ENCODE results near the gene CDHR1. TPM values are rescaled to one million over a fixed set of nuclear protein-coding genes. Genes with fewer than 3 reads are reported as not detected.

The CDHR1 gene
- polyA plus RNA-seq, 1 experiment: not detected

GRCh38 chr10:84181631-84182030, 12.7 kb upstream of the CDHR1 start:
- CTCF ChIA-PET: no interaction called here
- Histone ChIP-seq H3K4me3 (ENCODE audit: low read depth, low read length) (no peak overlapping the region), H3K36me3 (ENCODE audit: control insufficient read depth, insufficient read depth, low read length) (no peaks in the 10 kb centered on the region), H3K27me3 (ENCODE audit: control insufficient read depth, insufficient read depth, low read length) (no peaks in the 10 kb centered on the region)
- DNase-seq (ENCODE audit: low read depth): no peak
- TF ChIP-seq CTCF (IDR thresholded peaks at IDR 0.05; ENCODE audit: insufficient read depth, low read depth, low read length): no peak
- POLR2A ChIA-PET: no interaction called here

GRCh38 chr10:84184517-84184916, 9.8 kb upstream of the CDHR1 start:
- TF ChIP-seq CTCF (IDR thresholded peaks at IDR 0.05; ENCODE audit: insufficient read depth, low read depth, low read length): no peak
- H3K27me3 ChIP-seq (ENCODE audit: control insufficient read depth, insufficient read depth, low read length): no peaks in the 10 kb centered on the region
- no peaks in the 10 kb centered on the region for H3K36me3 ChIP-seq (ENCODE audit: control insufficient read depth, insufficient read depth, low read length)
- DNase-seq (ENCODE audit: low read depth): no peak
- H3K4me3 ChIP-seq (ENCODE audit: low read depth, low read length): no peak overlapping the region
- CTCF ChIA-PET: no interaction called here
- POLR2A ChIA-PET: no interaction called here

- CTCF ChIA-PET: no interaction called here
- no peaks in the 10 kb centered on the region for H3K36me3 ChIP-seq (ENCODE audit: control insufficient read depth, insufficient read depth, low read length)
- no peak overlapping the region for H3K4me3 ChIP-seq (ENCODE audit: low read depth, low read length)
- no peak for DNase-seq (ENCODE audit: low read depth)
- POLR2A ChIA-PET: no interaction called here
- TF ChIP-seq CTCF (IDR thresholded peaks at IDR 0.05; ENCODE audit: insufficient read depth, low read depth, low read length): no peak
- no peaks in the 10 kb centered on the region for H3K27me3 ChIP-seq (ENCODE audit: control insufficient read depth, insufficient read depth, low read length)
These were observed 8.7 kb upstream of the CDHR1 start for GRCh38 chr10:84185526-84186175.

- Histone ChIP-seq H3K27me3 (ENCODE audit: control insufficient read depth, insufficient read depth, low read length) (peaks cover 4% of the 10 kb centered on the region), H3K36me3 (ENCODE audit: control insufficient read depth, insufficient read depth, low read length) (no peaks in the 10 kb centered on the region), H3K4me3 (ENCODE audit: low read depth, low read length) (no peak overlapping the region)
- ChIA-PET POLR2A (no interaction called here), CTCF (no interaction called here)
- TF ChIP-seq CTCF (IDR thresholded peaks at IDR 0.05; ENCODE audit: insufficient read depth, low read depth, low read length): no peak
- DNase-seq (ENCODE audit: low read depth): no peak
These were observed 5.5 kb upstream of the CDHR1 start for GRCh38 chr10:84188815-84189214.

GRCh38 chr10:84190621-84191020, 3.7 kb upstream of the CDHR1 start:
- no peak overlapping the region for H3K4me3 ChIP-seq (ENCODE audit: low read depth, low read length)
- no peak for TF ChIP-seq CTCF (IDR thresholded peaks at IDR 0.05; ENCODE audit: insufficient read depth, low read depth, low read length)
- POLR2A ChIA-PET: no interaction called here
- CTCF ChIA-PET: no interaction called here
- peaks cover 17% of the 10 kb centered on the region for H3K27me3 ChIP-seq (ENCODE audit: control insufficient read depth, insufficient read depth, low read length)
- DNase-seq (ENCODE audit: low read depth): no peak
- H3K36me3 ChIP-seq (ENCODE audit: control insufficient read depth, insufficient read depth, low read length): no peaks in the 10 kb centered on the region

All from BJ (cell line).